ENCODE results near the gene BAIAP2.
"Not testable (repeated sequence)": the region's sequence is repeated elsewhere in the genome, so short reads cannot be mapped to it uniquely, and the experiment has no call there.

The BAIAP2 gene

DNA sequence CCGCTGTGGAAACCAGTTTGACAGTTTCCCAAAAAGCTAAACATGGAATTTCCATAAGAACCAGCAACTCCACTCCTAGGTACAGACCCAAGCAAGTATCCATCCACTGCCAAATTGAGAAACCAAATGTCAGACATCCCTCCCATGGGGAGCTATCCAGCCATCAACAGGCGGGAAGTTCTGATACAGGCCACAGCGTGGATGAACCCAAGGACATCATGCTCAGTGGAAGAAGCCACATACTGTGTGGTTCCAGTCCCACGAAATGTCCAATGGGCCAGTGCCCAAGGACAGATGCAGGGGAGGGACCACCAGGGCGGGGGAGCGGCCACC, 12.6 kb upstream of the BAIAP2 start:
- DNase-seq = no peak

DNA sequence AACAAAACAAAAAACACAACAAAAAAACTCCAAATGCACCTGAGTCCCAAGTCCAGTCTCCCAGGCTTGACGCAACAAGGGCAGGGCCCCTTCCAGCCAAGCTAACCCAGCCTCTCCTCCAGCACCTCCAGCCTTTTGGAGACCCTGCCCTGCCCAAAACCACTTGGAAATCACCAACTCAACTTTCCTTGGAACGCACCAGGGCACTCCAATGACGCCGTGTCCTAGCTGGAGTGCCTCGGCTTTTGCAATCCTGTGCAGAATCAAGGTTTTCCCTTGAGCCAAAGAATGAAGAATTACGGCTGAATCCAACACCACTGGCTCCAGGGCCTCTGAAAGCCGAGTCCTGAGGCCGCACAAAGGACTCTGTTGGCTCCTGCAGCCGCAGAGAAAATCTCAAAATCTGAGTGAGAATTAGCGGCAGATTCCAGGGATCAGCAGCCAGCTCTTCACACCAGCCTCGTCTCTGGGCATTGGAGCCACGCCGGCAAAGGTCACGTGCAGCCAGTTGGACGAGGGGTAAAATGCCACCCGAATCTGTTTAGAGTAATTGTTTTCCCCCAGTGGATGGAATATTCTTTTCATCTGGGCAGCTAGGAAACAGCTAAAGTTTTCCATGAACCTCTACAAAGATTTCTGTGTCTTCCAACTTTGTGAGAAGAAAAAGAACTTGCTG, 9.7 kb upstream of the BAIAP2 start:
- DNase-seq = no peak

DNA sequence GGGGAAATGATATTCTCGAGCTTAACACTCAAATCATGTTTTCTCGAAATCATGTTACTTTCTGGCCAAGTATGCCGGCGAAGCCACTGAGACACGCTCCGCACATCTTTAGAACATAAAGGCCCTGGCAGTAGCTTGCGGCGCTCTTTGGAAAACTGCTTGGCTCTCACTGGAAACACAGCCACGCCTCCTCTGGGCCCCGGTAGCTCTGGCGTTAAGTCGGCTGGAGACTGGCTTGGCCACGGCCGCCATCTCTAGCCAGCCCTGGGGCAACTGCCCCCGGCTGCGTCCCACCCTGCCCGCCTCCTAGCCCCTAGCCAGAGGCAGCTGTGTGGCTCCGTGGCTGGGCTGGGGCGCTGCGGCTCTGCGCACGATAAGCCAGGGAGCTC, 9.2 kb upstream of the BAIAP2 start:
- no peak for DNase-seq

DNA sequence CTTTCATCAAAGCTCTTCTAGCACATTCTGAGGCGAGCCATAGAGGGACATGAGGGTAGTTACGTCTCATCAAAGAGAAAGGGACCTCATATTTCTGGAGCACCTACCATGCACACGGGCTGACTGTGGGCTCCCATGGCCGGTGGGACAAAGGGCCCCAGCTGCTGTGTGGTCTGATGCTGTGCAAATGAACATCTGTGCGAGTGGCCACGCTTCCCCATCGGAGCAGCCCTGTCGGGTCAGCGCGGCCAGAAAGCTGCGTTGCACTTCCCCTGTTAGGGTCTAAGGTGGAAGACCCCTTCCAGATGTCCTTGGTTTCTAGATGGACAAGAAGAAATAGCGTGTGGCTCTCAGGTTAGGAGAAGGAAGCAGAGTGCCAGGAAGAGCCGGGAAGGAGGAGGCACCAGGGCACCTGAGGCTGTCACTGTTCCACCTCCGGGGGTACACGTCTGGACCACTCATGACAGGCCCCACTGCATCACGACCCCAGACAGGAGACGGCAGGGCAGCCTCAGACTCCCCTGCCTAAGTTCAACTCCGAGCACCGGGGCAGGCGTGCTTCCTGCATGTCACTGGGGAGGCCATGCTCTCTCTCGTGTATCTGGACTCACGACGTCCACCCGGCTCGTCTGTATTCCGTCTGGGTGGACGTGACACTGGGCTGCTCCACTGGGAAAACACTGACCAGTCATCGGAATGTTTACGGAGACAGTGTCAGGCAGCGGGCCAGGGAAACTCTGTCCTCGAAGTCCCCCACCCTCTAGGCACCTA, 8.5 kb upstream of the BAIAP2 start:
- DNase-seq = no peak

DNA sequence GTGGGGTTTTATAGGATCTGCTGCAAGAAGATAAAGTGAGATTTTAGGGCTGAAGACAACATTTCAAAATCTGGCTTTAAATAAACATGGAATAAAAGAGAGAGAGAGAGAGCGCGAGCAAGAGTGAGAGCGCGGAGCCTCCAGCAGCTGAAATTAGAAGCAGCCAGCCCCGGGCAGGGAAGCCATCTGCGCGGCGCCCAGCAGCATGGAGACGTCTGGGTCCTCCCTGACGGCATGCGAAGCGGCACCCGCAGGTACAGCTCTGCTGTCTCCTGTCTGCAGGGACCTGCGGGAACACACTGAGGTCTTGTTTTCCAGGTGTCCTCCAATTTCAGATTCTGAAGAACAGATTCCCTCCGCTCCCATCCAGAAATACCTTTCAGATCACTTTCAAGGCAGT, 7.9 kb upstream of the BAIAP2 start:
- no peak for DNase-seq

DNA sequence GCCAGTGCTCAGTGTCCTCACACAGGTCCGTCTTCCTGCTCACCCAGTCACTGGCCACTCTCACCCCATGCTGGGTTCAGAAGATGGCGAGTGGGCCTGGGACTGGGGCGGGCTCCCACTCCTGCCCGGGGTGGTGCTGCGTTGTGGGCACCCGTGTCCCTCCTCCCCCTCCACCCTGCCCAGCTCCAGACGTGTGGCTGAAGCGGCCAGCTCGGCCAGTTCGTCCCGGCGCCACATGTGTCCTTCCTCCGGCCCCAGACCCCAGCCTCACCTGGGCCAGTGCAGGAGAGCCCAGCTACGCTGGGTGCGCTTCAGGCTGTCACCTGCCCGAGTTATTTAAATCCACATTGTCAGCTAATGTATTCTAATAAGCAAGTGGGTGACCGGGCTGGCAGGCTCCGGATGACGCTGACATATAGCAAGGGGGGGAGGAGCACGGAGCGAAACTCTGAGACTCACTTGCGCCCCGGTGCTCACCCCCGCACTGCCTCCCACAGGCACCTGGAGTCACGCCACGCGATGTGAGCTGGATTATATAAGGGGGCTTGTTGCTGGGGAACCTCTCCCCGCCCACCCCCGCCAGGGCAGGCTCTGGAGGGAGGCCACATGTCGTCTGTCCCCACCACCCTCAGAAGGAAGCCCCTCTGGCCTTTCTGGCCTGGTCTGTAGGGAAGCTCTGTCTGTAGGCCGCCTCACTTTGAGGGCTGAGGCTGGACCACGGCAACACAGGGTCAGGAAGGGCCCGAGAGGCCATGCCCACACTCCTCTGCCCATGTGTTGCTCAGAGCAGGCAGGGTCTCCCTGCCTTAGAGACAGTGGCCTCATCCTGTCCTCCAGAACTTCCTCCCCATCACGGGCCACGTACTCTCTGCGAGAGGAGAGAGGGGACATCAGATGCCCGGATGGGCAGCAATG, 7.1 kb upstream of the BAIAP2 start:
- no peak for DNase-seq

DNA sequence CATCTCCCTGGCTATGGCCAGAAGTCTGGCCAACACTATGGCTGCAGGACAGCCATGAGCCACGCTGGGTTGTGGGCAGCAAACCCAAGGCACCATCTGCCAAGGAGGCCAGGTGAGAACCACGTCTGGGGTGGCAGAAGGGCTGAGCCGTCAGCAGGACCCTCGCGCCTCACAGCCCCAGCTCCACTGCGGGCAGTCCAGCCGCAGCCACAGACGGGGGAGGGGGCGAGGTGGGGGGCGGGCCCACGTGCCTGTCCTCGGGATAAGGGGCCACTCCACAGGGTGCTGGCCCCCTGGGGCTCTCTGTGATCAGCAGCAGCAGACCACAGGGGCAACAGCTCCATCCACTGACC, 6.5 kb upstream of the BAIAP2 start:
- DNase-seq = no peak

DNA sequence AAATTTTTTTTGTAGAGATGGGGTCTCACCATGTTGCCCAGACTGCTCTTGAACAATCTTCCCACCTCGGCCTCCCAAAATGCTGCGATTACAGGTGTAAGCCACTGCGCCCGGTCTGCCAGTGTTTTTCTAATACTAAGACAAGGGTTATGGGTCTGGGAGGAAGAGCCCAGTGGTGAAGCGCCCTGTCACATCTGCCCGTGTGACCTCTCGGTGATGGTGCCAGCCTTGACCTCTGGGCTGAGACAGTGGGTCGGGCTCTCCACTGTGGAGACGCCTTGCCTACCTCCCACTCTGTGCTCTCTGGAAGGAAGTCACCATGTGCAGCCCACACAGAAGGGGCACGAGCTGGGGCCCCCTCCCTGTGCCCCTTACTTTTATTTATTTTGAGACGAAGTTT, 5.1 kb upstream of the BAIAP2 start:
- DNase-seq = no peak

DNA sequence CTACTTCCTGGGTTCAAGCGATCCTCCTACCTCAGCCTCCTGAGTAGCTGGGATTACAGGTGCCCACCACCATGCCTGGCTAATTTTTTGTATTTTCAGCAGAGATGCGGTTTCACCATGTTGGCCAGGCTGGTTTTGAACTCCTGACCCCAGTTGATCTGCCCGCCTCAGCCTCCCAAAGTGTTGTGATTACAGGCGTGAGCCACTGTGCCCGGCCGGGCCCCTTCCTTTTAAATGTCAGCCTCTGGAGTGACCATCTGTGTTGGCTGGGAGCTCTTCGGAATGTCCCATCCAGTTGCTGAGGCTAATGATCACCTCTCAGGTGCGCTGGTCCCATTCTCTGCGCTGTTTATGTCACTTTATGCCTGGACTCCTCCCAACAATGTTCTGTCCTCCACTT, 4.6 kb upstream of the BAIAP2 start:
- DNase-seq = not testable (repeated sequence)

DNA sequence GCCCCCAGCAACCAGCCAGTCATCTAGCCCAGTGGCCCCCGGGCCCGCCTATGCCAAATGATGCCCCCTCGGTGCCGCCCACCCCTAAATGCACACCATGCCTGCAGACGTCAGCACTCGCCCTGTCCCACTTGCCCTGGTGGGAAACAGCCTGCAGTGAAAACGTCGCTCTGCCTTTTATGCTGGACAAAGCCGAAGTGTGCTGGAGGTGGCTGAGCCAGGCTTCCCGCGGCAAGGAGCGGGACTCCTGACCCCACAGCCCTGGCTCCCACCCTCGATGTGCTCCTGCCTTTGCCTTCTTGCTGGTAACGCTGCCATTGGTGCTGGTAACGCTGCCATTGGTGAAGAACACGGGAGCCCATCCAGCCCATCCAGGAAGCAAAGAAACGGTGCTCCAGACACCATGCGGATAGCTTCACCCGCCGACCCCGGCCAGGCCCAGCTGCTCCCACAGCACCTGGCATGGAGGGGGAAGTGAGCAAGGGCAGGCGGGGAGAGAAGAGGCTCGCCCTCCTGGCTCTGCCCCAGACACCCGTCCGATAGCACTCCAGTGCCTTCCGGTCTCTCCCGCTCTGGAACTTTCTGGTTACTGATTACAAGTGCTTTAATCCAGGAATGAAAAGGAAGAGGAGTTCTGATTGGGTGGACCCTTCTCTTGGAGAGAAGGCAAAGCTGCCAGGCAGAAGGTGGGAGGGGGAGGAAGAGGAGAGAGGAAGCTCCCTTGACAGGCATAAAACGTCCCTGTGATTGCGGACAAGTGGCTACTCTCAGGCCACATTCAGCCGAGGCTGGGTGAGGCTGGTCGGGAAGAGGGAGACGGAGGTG, 4.0 kb upstream of the BAIAP2 start:
- no peak for DNase-seq

DNA sequence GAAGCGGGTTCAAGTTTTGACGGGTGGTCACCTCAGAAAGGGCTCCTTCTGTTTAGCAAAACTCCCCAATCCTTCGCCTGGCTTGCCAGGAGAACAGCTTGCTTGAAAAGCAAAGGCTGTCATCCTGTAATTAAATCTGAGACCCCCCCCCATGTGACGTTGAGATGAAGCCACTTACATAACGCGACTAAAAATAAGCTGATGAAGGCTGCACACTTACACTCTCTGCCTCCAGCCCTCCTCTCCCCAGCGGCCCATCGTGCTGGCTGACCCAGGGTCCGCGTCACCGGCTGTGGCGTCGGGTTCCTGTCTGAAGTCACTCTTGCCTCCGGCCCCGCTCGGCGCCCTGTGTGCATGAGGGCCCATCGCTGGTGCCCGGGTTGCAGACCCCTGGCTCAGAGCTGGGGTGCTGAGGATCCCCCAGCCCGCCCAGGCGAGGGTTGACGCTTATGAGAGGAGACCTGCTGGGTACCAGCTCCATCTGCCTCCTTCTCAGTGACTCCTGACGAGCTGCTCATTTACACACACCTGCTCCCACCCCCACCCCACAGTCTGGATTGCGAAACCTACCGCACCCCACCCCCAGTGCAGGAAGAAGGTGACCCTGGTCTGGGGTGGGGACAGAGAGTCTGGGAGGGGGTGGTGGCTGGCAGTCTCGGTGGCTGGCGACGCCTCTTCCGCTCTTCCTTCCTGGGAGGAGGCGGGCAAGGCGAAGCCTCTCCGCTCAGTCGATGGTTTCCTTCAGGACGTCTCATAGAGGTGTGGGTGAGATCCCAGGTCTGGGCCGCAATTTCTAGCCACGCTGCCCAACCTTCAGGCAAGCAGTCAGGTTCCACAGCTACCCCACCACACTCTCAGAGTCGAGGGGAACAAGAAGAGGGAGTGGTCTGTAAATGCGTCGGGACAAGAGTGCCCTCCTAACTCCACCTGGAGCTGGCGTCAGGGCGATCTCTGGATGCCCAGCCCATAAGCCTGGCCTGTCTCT, 3.1 kb upstream of the BAIAP2 start:
- DNase-seq = no peak

DNA sequence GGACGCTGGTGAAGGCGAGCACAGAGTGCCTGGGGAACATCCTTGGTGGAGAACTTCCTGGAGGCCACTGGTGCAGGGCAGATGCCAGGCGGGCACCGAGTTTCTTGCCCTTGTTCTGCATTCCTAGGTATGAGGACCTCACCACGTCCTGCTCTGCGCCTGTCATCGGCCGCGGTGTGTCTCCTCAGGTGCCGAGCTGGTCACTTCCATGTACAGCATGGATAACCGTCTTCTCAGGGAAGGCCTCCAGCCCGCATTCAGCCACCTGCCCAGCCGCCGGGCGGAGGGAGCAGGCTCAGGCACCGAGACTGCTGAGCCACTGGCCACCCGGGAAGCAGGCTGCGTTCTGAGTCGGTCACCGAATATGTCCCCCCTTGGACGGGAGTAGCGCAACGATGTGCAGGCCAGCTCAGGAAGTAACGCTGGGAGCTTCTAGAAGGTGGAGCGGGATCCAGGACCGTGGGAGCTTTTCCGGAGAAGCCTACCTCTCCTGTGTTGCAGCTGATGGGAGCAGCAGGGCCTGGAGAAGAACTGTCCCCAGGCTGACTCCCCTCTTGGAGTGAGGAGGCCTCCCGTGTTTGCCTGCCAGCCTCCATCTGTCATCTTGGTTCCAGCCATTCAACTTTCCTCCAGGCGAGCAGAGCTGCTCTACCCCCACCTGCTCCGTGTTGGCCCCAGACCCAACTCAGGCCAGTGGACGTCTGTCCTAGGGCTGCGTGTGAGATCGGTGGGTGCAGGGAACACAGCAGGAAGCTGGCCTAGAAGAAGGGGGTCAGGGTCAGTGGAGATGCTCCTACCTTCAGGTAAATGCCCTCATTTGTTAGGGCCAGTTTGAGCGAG, 2.1 kb upstream of the BAIAP2 start:
- no peak for DNase-seq

DNA sequence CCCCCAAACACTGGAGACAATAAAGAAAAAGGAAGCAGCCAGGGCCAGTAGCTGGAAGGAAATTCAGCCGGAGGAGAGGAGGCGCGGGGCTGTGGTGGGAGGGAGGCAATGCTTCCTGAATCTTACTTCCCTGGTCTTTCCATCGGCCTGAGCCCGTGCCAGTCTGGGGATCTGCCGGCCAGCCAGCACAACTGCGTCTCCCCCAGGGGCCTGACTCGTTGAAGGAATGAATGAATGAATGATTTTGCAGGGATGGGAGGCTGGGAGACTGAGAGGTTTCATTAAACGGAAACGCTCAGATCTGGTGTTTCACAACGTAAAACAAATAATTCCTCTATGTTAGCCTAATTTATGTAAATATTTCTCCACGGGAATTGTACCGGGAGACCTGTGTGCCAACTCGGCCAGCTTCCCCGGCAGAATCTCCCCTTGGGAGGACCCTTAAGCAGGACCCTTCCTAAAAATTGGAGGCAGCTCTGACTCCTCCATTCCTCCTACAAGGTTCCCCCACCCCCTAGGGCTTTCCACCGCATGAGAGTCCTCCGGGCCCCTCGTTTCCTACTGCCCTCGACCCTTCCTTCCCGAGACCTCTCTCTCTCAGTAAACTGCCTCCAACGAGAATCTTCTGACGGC, 1.3 kb upstream of the BAIAP2 start:
- no peak for DNase-seq

DNA sequence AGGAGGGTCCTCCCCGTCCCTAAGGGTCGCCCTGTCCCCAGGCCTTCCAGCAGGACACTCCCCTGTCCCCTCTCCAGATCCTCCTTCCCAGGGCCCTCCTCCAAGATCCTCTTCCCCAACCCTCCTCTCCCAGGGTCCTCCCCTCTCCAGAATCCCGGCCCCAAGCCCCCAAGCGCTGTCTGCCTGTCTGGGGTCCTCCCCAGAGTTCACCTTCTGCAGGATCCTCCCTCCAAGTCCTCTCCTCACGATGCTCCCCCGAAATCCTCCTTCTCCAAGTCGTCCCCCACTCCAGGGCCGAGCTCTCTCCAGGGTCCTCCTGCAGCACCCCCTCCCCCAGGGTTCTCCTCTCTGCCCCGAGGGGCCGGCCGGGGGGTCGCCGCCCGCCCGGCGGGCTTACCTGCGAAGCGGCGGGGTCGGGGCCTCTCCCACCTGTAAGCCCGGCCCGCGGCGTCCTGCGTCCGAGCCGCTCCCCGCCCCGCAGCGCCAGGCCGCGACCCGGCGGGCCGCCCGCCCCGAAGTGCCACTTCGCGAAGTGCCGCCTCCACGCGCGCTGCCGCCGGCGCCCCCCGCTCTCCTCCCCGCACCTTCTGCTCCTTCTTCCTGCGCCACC, 678 bp upstream of the BAIAP2 start:
- no peak for DNase-seq

DNA sequence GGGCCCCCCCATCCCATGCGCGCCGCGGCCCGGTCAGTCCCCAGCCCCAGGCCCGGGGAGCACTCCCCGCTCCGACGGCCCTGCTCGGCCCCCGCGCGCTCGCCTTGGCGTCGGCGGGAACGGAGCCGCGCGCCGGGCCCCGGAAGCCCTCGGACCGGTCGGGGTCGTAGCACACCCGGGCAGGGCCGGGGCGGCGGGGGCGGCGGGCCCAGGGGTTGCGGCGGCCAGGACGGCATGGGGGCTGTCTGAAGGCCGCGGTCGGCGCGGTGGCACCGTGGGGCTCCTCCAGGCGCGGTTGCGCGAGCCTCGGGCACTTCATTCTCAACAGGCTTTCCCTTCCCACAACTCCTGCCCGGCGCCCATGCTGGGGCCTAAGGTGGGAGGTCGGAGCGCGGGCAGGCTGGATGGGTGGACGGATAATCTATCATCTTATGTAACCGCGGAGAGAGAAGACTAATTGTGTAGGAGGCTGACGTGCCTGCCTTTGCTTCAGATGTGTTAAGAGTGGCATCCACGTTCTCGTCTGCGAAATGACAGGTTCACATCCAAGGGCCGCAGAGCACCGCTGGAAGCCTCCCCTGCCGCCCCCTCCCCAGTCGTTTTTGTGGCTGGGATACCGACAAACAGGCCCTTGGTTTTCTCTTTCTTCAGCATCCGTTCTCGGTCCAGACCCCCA, 708 bp downstream of the BAIAP2 start:
- no peak for DNase-seq

DNA sequence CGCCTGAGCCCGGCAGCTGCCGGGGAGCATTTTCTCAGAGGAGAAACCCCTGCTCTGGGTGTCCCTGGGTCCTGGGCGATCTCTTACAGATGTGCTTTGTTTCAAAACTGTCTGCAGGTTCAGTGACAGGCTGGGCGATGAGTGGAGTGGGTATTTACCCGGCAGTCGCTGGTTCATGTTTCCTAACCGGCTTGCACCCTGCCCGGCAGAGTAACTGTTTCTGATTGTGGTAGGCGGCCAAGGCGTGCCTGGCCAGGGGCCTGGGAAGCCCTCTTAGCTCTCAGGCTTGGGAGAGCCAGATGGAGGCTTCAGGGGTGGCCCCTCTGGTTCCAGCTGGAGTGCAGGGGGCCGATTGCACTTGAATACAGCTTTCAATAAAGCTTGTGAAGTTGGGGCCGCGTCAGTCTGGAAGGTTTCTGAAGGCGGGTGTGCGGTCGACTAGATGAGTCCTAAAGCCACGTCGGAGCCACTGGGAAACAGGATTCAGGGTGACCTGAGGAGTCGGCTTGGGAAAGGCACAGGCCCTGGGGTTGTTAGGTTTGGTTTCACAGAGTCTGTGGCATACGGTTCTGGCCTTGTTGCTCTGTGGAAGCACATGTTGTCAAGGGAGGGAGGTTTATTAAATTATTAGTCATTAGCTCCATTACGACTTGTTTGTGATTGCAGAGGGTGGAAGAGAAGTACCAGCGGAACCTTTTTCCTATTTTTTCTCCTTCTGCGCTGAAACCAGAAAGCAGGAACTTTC, 1.4 kb downstream of the BAIAP2 start:
- no peak for DNase-seq

DNA sequence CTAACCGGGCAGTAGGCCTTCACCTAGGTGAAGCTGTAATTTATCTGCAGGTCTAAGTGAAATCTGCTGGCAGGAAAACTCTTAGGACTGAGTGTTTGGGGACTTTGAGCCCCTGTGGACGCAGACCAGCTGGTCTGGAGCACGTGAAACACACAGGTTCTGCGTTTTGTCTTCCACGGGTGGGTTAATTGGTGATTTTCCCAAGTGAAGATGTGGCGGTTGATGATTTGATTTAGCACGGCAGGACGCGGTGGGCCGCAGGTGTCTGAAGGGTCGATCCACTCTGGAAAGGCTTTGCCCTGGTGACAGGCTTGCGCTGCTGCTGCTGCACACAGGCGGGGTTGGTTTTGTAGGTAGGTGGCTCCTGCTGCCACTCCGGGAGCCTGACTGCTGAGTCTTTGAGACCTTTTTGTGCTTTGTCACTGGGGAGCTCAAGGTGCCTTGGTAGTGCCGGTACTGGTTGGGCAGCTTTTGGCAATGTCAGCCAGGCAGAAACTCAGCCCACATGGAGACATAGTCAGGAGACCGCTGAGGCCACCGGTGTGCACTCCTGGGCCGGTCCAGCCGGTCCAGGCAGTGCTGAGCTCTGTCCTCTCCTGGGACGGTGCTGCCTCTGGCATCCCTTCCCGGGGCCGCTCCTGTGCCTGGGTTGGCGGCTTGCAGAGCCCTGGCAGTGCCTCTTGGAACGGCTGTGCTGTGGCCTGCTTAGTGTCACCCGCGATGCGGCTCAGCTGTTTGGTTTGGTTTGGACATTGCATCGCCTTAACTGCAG, 2.3 kb downstream of the BAIAP2 start:
- no peak for DNase-seq
